ENCODE data around the gene FRAT2.

The FRAT2 gene, protein sequence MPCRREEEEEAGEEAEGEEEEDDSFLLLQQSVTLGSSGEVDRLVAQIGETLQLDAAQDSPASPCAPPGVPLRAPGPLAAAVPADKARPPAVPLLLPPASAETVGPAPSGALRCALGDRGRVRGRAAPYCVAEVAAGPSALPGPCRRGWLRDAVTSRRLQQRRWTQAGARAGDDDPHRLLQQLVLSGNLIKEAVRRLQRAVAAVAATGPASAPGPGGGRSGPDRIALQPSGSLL

DNA sequence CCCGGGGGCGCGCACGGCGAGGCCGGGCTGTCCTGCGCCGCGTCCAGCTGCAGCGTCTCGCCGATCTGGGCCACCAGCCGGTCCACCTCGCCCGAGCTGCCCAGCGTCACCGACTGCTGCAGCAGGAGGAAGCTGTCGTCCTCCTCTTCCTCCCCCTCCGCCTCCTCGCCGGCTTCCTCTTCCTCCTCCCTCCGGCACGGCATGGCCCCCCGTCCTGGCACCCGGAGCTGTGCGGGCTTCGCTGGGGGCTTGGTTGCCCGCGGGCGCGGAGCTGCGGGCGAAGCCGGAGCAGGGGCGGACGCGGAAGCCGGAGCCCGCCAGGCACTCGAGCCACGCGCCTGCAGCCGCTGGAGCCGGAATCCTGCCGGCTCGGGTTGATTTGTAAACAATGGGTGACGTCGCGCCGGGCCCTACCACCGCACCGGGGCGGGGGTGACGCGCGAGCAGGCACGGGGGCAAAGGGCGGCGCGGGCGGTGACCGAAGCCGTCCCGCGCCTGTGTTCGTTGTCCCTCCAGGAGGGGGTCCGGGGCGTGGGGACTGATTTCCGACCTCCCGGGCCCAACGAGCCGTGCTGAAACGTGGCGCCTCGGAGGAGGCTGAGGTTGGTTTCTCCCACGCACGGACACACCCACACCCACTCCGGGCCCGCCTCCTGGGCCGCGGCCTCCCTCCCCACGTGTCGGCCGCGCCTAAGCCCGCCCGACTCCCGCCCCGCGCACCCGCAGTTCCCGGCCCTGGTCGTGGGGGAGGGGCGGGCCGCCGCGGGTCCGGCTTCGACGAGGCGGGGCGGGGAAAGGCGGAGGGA, at the start of gene FRAT2:
Gene FRAT2, minus strand, starts transcription at position 360 of the 806 bp plus-strand sequence. Its CDS starts 157 bp downstream, at position 203.
- no peaks in the 10 kb centered on the region for H3K36me3 ChIP-seq (ENCODE audit: insufficient read depth, low read length)
- peak within 1 kb of the TSS; percentile 91 for H3K4me3 ChIP-seq (ENCODE audit: low read length, poor library complexity, severe bottlenecking)
- H3K9ac ChIP-seq (ENCODE audit: low read depth, low read length, poor library complexity, severe bottlenecking): peak within 1 kb of the TSS; percentile 86
- H3K79me2 ChIP-seq (ENCODE audit: insufficient read depth, low read length): peaks cover 44% of the 10 kb centered on the region
- H3K4me1 ChIP-seq (ENCODE audit: insufficient read depth, low read length, poor library complexity, severe bottlenecking): peaks cover 30% of the 10 kb centered on the region
- H4K20me1 ChIP-seq (ENCODE audit: insufficient read depth, low read length, poor library complexity, severe bottlenecking): peaks cover 38% of the 10 kb centered on the region
- peak within 1 kb of the TSS; percentile 99 for H2AFZ ChIP-seq (ENCODE audit: low read length)
- H3K4me2 ChIP-seq (ENCODE audit: low read depth, low read length, poor library complexity, severe bottlenecking): peak within 1 kb of the TSS; percentile 99
- H3K9me2 ChIP-seq (replicated peaks; ENCODE audit: low read depth, low read length): no peaks in the 10 kb centered on the region
- no peaks in the 10 kb centered on the region for H3F3A ChIP-seq (ENCODE audit: low read depth)
- no peak for TF ChIP-seq EZH2phosphoT487 (IDR thresholded peaks at IDR 0.05; ENCODE audit: borderline replicate concordance)
- TF ChIP-seq, protein P1, sequence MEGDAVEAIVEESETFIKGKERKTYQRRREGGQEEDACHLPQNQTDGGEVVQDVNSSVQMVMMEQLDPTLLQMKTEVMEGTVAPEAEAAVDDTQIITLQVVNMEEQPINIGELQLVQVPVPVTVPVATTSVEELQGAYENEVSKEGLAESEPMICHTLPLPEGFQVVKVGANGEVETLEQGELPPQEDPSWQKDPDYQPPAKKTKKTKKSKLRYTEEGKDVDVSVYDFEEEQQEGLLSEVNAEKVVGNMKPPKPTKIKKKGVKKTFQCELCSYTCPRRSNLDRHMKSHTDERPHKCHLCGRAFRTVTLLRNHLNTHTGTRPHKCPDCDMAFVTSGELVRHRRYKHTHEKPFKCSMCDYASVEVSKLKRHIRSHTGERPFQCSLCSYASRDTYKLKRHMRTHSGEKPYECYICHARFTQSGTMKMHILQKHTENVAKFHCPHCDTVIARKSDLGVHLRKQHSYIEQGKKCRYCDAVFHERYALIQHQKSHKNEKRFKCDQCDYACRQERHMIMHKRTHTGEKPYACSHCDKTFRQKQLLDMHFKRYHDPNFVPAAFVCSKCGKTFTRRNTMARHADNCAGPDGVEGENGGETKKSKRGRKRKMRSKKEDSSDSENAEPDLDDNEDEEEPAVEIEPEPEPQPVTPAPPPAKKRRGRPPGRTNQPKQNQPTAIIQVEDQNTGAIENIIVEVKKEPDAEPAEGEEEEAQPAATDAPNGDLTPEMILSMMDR (conservative IDR thresholded peaks at IDR 0.05; ENCODE audit: low read length): no peak
- H3K27me3 ChIP-seq (ENCODE audit: insufficient read depth, low read length, poor library complexity, severe bottlenecking): no peaks in the 10 kb centered on the region
- H3K9me3 ChIP-seq (ENCODE audit: insufficient read depth, low read depth, low read length): no peaks in the 10 kb centered on the region

DNA sequence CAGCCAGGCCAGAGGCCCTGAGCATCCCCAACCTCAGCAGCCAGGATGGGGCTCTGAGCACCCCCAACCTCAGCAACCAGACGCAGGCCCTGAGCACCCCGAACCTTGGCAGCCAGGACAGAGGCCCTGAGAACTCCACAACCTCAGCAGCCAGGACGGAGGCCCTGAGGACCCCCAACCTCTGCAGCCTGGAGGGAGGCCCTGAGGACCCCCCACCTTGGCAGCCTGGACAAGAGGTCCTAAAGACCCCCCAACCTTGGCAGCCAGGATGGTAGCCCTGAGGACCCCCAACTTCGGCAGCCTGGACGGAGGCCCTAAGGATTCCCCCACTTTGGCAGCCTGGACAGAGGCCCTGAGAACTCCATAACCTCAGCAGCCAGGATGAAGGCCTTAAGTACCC, 49.6 kb upstream of the FRAT2 start:
- no peaks in the 10 kb centered on the region for H3K36me3 ChIP-seq (ENCODE audit: insufficient read depth, low read length)
- H3K4me2 ChIP-seq (ENCODE audit: low read depth, low read length, poor library complexity, severe bottlenecking): no peak overlapping the region
- no peaks in the 10 kb centered on the region for H3K9me2 ChIP-seq (replicated peaks; ENCODE audit: low read depth, low read length)
- H3F3A ChIP-seq (ENCODE audit: low read depth): no peaks in the 10 kb centered on the region
- H3K4me1 ChIP-seq (ENCODE audit: insufficient read depth, low read length, poor library complexity, severe bottlenecking): no peaks in the 10 kb centered on the region
- TF ChIP-seq, protein P1 (conservative IDR thresholded peaks at IDR 0.05; ENCODE audit: low read length): no peak
- no peak for TF ChIP-seq EZH2phosphoT487 (IDR thresholded peaks at IDR 0.05; ENCODE audit: borderline replicate concordance)
- H3K9ac ChIP-seq (ENCODE audit: low read depth, low read length, poor library complexity, severe bottlenecking): no peak overlapping the region
- no peaks in the 10 kb centered on the region for H4K20me1 ChIP-seq (ENCODE audit: insufficient read depth, low read length, poor library complexity, severe bottlenecking)
- H3K27me3 ChIP-seq (ENCODE audit: insufficient read depth, low read length, poor library complexity, severe bottlenecking): no peaks in the 10 kb centered on the region
- H3K9me3 ChIP-seq (ENCODE audit: insufficient read depth, low read depth, low read length): no peaks in the 10 kb centered on the region
- H3K4me3 ChIP-seq (ENCODE audit: low read length, poor library complexity, severe bottlenecking): no peak overlapping the region
- no peak overlapping the region for H2AFZ ChIP-seq (ENCODE audit: low read length)
- no peaks in the 10 kb centered on the region for H3K79me2 ChIP-seq (ENCODE audit: insufficient read depth, low read length)

DNA sequence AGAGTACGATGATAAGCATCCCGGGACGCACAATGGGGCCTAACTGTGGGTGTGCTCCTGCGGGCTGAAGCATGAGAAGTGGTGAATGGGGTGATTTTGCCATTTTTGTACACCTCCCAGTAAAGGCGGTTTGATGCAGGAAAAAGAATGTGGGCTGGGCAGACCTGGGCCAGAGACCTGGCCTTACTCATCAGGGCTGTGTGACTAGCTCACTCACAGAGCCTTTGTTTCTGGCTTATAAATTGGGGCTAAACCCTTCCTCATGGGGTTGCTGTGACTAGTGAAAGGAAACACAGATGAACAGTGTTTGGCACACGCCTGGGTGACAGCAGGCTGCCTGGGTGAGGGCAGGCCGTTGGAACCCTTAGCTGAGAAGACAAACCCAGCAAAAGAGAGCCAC, 48.6 kb upstream of the FRAT2 start:
- H3K79me2 ChIP-seq (ENCODE audit: insufficient read depth, low read length): no peaks in the 10 kb centered on the region
- H2AFZ ChIP-seq (ENCODE audit: low read length): no peak overlapping the region
- no peaks in the 10 kb centered on the region for H3K9me2 ChIP-seq (replicated peaks; ENCODE audit: low read depth, low read length)
- TF ChIP-seq, protein P1 (conservative IDR thresholded peaks at IDR 0.05; ENCODE audit: low read length): no peak
- TF ChIP-seq EZH2phosphoT487 (IDR thresholded peaks at IDR 0.05; ENCODE audit: borderline replicate concordance): no peak
- no peaks in the 10 kb centered on the region for H3K4me1 ChIP-seq (ENCODE audit: insufficient read depth, low read length, poor library complexity, severe bottlenecking)
- no peaks in the 10 kb centered on the region for H3K36me3 ChIP-seq (ENCODE audit: insufficient read depth, low read length)
- H3F3A ChIP-seq (ENCODE audit: low read depth): no peaks in the 10 kb centered on the region
- H3K4me3 ChIP-seq (ENCODE audit: low read length, poor library complexity, severe bottlenecking): no peak overlapping the region
- no peak overlapping the region for H3K4me2 ChIP-seq (ENCODE audit: low read depth, low read length, poor library complexity, severe bottlenecking)
- H4K20me1 ChIP-seq (ENCODE audit: insufficient read depth, low read length, poor library complexity, severe bottlenecking): no peaks in the 10 kb centered on the region
- H3K9me3 ChIP-seq (ENCODE audit: insufficient read depth, low read depth, low read length): no peaks in the 10 kb centered on the region
- H3K27me3 ChIP-seq (ENCODE audit: insufficient read depth, low read length, poor library complexity, severe bottlenecking): no peaks in the 10 kb centered on the region
- H3K9ac ChIP-seq (ENCODE audit: low read depth, low read length, poor library complexity, severe bottlenecking): no peak overlapping the region
